HG03103 (cell line): Measurements from ENCODE around the gene MNT.

Experiments used
- ATAC-seq: cut with Tn5 transposase; IDR thresholded peaks from one replicate; pipeline ENCODE4 v1.9.1; 2021; ENCODE audit warnings: low read depth; ENCODE audit not compliant: unreplicated experiment

MNT gene

GRCh38 chr17:2336852-2337543 lies 63.9 kb downstream of the MNT start, which contains the start of gene SGSM2:
Gene SGSM2 (plus strand): TSS chr17:2337501. CDS start chr17:2337689, 188 bp downstream.
- no peak for ATAC-seq

- ATAC-seq = peak; percentile 75
Measured at GRCh38 chr17:2336215-2336851, 64.5 kb downstream of the MNT start, which contains the start of gene TSR1. Gene TSR1 (minus strand): TSS chr17:2336457. CDS start chr17:2336427, 30 bp downstream.

GRCh38 chr17:2335726-2336214 lies 65.1 kb downstream of the MNT start:
- no peak for ATAC-seq
